ENCODE data around the gene SMYD4. TPM values are rescaled to one million over a fixed set of nuclear protein-coding genes. Genes with fewer than 3 reads are reported as not detected.

Gene SMYD4
- total and polyA plus RNA-seq, 2 experiments from 2014 or later: 17.0 to 21.9 TPM

DNA sequence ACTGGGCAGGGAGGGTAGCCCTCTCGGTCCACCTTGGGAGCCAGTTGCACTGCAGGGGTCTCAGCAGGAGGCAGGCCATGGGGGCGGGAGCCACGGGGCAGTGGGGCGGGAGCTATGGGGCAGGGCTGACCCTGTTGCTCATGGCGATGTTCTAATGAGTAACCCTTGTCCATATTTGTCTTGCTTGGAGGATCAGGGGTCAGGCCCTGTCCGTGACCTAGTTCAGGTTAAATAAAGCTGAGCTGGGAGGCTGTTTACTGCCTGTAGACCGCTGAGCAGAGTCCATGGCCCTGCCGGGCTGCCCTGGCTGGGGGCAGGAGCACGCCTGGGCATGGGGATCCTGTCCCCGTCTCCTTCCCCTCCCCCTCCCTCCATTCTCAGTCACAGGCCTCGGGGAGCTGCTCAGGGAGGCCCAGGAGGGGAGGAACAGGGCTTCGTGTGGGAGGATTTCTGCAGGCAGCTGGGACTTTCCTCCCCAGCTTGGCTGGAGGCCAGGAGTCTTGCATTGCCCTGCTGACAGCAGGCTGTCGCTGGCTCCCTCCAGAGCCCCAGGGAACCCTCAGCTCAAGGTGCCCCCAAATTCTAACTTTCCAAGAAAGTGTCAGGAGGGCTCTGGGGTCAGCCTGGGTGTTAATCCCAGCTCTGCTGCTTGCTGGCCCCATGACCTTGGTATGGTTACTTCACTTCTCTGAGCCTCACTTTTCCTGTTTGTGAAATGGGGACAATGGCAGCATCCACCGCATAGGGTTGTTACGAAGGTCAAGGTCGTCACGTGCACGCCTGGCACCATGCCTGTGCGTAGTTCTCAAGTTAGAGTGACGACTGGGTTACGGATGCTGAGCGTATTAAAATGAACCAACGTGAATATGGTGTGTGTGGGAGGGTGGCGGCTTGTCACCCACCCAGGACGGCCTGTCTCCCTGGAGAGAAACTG, 93.1 kb downstream of the SMYD4 start (continued):
- TF ChIP-seq ETS1 (IDR thresholded peaks at IDR 0.05) (no peak), ZNF331 (CRISPR knock-in tag; IDR thresholded peaks at IDR 0.05; ENCODE audit: low read depth) (no peak), EZH2 (IDR thresholded peaks at IDR 0.05; ENCODE audit: low read depth, unreplicated experiment) (no peak), POLR2AphosphoS5 (IDR thresholded peaks at IDR 0.05; ENCODE audit: low read depth) (no peak), ZNF114 (CRISPR knock-in tag; IDR thresholded peaks at IDR 0.05) (no peak), EZH2phosphoT487 (IDR thresholded peaks at IDR 0.05; ENCODE audit: unreplicated experiment) (no peak)
- TF ChIP-seq, protein P1, sequence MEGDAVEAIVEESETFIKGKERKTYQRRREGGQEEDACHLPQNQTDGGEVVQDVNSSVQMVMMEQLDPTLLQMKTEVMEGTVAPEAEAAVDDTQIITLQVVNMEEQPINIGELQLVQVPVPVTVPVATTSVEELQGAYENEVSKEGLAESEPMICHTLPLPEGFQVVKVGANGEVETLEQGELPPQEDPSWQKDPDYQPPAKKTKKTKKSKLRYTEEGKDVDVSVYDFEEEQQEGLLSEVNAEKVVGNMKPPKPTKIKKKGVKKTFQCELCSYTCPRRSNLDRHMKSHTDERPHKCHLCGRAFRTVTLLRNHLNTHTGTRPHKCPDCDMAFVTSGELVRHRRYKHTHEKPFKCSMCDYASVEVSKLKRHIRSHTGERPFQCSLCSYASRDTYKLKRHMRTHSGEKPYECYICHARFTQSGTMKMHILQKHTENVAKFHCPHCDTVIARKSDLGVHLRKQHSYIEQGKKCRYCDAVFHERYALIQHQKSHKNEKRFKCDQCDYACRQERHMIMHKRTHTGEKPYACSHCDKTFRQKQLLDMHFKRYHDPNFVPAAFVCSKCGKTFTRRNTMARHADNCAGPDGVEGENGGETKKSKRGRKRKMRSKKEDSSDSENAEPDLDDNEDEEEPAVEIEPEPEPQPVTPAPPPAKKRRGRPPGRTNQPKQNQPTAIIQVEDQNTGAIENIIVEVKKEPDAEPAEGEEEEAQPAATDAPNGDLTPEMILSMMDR (conservative IDR thresholded peaks at IDR 0.05; ENCODE audit: low read depth in 2 of 2): no peak
- TF ChIP-seq, protein P2, sequence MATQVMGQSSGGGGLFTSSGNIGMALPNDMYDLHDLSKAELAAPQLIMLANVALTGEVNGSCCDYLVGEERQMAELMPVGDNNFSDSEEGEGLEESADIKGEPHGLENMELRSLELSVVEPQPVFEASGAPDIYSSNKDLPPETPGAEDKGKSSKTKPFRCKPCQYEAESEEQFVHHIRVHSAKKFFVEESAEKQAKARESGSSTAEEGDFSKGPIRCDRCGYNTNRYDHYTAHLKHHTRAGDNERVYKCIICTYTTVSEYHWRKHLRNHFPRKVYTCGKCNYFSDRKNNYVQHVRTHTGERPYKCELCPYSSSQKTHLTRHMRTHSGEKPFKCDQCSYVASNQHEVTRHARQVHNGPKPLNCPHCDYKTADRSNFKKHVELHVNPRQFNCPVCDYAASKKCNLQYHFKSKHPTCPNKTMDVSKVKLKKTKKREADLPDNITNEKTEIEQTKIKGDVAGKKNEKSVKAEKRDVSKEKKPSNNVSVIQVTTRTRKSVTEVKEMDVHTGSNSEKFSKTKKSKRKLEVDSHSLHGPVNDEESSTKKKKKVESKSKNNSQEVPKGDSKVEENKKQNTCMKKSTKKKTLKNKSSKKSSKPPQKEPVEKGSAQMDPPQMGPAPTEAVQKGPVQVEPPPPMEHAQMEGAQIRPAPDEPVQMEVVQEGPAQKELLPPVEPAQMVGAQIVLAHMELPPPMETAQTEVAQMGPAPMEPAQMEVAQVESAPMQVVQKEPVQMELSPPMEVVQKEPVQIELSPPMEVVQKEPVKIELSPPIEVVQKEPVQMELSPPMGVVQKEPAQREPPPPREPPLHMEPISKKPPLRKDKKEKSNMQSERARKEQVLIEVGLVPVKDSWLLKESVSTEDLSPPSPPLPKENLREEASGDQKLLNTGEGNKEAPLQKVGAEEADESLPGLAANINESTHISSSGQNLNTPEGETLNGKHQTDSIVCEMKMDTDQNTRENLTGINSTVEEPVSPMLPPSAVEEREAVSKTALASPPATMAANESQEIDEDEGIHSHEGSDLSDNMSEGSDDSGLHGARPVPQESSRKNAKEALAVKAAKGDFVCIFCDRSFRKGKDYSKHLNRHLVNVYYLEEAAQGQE (IDR thresholded peaks at IDR 0.05; ENCODE audit: unreplicated experiment): no peak

DNA sequence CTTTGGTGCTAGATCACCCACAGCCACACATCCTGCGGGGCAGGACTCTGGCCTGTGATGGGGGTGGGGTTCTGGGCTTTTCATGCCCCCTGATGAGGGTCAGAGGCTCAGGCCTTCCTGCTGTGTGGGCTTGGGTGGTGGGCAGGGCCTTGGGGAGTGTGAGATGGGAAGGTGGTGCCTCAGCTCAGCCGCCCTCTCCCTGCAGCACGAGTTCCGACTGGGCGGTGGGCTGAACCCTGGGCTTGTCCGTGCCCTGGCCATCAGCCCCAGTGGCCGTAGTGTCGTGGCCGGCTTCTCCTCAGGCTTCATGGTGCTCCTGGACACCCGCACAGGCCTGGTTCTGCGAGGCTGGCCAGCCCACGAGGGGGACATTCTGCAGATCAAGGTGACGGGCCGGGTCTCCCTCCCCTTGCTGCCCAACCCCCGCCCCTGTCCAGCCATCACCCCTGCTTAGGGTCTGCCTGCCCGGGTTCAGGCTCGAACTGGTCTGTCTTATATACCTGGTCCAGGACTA, 93.8 kb downstream of the SMYD4 start:
- Histone ChIP-seq H4K20me1 (replicated peaks; ENCODE audit: insufficient read depth) (no peaks in the 10 kb centered on the region), H3K27me3 (ENCODE audit: insufficient read depth) (no peaks in the 10 kb centered on the region), H3K9me2 (ENCODE audit: insufficient read depth) (no peaks in the 10 kb centered on the region), H2AFZ (no peak overlapping the region), H3K79me2 (replicated peaks; ENCODE audit: insufficient read depth) (no peaks in the 10 kb centered on the region), H3K4me2 (no peak overlapping the region), H3F3A (replicated peaks; ENCODE audit: low read depth) (no peaks in the 10 kb centered on the region), H3K4me3 (no peak overlapping the region), H3K27ac (ENCODE audit: low read depth) (no peak overlapping the region), H3K4me1 (ENCODE audit: insufficient read depth) (no peaks in the 10 kb centered on the region), H3K36me3 (ENCODE audit: insufficient read depth) (no peaks in the 10 kb centered on the region)
- Mint-ChIP-seq H3K36me3 (ENCODE audit: low read depth) (peaks cover 12% of the 10 kb centered on the region), H3K27ac (no peak overlapping the region), H3K4me1 (peaks cover 3% of the 10 kb centered on the region; the same call in 2 of the 3 replicates), H3K9me3 (peaks cover 10% of the 10 kb centered on the region; the same call in 2 of the 3 replicates), H3K4me3 (no peak overlapping the region), H3K27me3 (ENCODE audit: insufficient read depth, low read depth, poor library complexity) (peaks cover 11% of the 10 kb centered on the region)
- TF ChIP-seq, protein P1 (conservative IDR thresholded peaks at IDR 0.05; ENCODE audit: low read depth in 2 of 2): no peak
- TF ChIP-seq NANOG (IDR thresholded peaks at IDR 0.05; ENCODE audit: borderline replicate concordance) (no peak), POLR2AphosphoS5 (IDR thresholded peaks at IDR 0.05; ENCODE audit: low read depth) (no peak), ETS1 (IDR thresholded peaks at IDR 0.05) (no peak), EZH2phosphoT487 (IDR thresholded peaks at IDR 0.05; ENCODE audit: unreplicated experiment) (no peak)
- TF ChIP-seq, protein P2 (IDR thresholded peaks at IDR 0.05; ENCODE audit: unreplicated experiment): no peak
- peak; percentile 18 for ATAC-seq
- DNase-seq (ENCODE audit: low spot score): no peak
